DMS153 treated with DMSO at 0.1 percent for 48 hours (cell line): ENCODE measurements around the gene SSNA1.

Source experiments
- DNase-seq: peaks from one replicate; lab custom pipeline; 2025; ENCODE audit not compliant: unreplicated experiment; lab: John Stamatoyannopoulos, UW

Gene SSNA1

GRCh38 chr9:137167747-137168572 is 20.5 kb upstream of the SSNA1 start:
- DNase-seq = no peak

DNA sequence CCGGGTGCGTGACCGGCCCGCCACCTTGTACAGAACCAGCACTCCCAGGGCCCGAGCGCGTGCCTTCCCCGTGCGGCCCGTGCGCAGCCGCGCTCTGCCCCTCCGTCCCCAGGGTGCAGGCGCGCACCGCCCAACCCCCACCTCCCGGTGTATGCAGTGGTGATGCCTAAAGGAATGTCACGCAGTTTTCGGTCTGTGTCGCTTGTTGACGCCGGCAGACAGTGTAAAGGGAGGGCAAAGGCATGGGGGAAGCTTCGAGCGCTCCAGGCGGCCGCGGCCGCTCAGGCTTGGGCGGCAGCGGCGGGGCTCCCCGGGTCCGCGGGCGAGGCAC is 19.9 kb upstream of the SSNA1 start:
- DNase-seq = no peak

DNA sequence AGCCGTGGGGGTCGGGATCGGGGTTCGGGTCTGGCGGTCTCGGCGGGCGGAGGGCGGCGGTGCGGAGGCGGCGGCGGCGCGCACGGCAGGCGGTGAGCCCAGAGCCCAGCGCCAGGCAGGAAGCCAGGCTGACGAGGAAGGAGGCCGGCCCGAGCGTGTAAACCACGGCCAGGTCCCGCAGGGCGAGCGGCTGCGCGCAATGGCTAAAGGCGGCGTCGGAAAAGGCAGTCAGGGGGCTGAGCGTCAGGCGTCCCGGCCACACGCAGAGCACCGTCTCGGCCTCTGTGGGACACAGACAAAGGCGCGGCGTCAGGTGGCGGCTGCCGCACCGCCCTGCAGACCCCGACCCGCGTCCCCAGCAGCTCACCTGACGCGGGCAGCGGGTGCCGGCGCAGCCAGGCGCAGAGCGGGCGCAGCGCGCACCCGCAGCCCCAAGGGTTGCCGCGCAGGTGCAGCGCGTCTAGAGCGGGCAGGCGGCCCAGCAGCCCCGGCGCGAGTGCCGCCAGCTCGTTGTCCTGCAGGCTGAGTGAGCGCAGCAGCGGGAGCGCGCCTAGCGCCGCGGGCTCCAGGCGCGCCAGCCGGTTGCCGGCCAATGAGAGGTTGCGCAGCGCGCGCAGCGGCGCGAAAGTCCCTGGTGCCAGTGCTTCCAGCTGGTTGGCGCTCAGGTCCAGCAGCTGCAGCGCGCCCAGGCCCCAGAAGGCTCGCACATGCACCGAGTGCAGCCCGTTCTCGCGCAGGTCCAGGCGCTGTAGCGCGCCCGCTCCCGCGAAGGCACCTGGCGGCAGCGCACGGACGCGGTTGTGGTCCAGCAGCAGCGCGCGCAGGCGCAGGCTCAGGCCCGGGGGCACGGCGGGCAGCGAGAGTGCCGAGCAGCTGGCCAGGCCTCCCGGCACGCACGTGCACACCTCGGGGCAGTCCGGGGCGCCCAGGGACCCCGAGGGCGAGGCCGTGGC is 19.3 kb upstream of the SSNA1 start:
- DNase-seq = peak; percentile 64

GRCh38 chr9:137169896-137170358 is 18.5 kb upstream of the SSNA1 start, which contains the start of gene LRRC26:
LRRC26 (minus strand) TSS chr9:137170051; CDS start chr9:137169943, 108 bp downstream.
- DNase-seq = no peak

GRCh38 chr9:137170486-137171148 is 17.9 kb upstream of the SSNA1 start:
- no peak for DNase-seq

DNA sequence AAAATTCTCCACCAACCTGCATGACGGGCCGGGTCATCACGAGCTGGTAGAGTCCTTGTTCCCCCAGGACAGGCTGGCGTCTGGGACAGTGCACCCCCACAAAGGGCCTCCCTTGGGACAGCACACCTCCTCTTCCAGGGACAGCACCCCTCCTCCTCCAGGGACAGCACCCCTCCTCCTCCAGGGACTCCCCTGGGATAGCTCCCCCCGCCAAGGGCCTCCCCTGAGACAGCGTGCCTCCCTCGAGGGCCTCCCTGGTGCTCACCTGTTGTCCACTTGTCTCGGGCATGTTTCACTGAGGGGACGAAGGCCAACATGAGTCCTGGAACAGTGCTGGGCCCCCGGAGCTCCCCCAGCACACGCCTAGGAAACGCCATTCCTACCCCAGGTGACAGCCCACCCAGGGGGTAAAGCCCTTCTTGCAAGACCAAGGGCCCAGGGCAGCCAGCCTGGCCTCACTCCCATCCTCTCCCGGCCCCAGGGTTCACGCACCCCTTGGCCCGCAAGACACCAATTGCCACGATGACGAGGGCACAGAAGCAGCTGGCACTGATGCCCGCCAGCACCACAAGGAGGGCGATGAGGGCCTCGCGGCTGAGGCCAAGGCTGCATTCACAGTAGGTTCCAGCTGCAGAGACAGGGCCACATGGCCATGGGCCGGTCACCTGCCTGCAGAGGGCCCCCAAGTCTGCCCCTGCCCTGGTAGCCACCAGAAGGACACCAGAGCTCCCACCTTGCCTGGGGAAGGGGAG is 17.2 kb upstream of the SSNA1 start:
- no peak for DNase-seq

GRCh38 chr9:137172901-137173795 is 15.3 kb upstream of the SSNA1 start:
- no peak for DNase-seq

DNA sequence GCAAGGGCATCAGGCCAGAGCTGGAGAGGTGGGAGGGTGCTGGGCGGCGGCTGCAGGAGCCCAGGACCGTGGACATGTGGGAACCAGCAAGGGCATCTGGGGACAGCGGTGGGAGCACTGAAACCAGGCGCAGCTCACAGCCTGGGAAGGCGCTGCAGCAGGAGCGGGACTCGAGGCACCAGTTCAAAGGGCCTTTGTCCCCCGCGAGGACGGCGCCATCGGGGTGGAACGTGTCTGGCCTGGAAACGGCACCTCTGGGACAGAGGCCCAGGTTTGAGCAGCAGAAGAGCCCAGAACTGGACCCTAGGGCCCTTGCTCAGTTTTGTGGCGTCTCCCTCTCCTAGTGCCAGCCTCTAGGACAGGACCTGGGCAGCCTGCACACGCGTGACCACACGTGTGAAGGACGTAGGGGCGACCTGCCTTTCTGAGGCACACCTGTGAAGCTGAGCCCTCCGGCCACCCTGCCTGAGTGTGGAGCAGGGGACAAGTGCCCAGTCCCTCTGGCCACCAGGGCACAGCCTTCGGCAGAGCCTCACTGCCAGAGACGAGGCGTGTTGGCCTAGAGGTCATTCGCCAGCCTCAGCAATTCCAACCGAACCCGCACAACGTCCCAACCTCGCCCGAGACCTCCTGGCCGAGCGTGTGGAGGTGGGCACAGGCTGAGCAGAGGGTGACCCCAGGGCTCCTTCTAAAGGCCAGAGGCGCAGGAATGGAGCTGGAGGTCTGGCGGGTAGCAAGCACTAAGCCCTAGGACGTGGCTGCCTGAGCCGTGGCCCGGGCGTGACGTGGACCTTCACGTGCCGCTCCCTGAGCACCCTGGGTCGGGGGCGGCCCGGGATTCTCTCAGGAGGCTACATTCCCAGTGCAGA is 14.4 kb upstream of the SSNA1 start:
- DNase-seq = no peak

DNA sequence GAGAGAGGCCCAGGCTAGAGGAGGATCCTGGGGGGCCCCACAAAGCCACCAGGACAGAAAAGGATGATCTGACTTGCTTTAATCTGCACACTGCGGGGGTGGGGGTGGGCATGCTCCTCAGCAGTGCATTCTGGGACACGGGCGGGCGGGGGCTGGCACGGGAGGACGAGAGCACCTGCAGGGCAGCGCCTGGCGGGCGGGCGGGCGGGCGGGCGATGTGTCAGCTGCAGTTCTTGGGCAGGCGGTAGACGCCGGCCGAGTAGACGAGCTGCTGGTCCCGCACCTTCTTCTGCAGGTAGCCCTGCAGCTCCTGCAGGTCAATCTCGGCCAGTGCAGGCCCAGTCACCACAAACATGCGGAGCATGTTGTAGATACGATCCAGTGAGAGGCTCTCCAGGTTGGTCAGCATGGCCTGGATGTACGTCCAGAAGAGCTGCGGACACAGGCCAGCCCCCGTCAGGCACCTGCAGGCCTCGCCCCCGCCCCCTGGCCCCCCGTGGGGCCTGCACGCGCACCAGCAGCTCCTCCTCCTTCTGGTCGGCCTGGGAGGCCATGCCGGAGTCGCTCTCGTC is 13.7 kb upstream of the SSNA1 start:
- DNase-seq = no peak

- DNase-seq = no peak
These were observed 13.0 kb upstream of the SSNA1 start for GRCh38 chr9:137175345-137175961.

DNA sequence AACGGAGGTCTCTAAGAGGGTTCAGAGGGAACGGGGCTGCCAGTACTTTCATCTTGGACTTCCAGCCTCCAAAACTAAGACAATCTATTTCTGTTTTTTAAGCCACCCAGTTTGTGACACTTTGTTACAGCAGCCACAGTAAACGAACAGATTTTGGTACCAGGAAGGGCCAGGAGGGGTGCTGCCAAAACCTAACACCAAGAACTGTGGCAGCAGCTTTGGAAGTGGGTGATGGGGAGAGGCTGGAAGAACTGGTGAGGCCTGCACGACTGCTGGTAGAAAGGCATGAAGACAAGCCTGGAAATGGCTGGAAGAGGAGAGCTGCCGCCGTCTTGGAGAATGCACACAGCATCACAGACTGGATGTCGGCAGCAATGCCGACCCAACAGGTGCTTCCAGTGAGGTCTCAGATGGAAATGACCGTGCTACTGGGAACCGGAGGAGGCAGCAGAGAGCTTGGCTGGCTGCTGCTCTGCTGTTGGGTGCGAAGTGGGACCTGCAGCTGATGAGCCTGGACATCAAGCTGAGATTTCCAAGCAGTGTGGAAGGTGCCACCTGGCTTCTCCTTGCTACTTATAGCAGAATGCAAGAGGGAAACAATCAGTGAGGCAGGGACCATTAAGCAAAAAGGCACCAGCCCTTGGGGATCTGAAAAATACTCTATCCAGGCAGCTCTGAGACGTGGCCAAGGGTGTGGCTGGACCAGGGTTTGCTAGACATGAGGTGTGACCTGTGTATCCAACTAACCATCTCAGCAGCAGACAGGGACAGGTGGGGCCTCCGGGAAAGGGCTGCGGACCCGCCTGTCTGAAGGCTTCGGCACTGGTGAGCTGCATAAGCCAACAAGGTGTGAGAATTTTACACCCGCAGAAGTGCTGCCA is 11.9 kb upstream of the SSNA1 start:
- no peak for DNase-seq

DNA sequence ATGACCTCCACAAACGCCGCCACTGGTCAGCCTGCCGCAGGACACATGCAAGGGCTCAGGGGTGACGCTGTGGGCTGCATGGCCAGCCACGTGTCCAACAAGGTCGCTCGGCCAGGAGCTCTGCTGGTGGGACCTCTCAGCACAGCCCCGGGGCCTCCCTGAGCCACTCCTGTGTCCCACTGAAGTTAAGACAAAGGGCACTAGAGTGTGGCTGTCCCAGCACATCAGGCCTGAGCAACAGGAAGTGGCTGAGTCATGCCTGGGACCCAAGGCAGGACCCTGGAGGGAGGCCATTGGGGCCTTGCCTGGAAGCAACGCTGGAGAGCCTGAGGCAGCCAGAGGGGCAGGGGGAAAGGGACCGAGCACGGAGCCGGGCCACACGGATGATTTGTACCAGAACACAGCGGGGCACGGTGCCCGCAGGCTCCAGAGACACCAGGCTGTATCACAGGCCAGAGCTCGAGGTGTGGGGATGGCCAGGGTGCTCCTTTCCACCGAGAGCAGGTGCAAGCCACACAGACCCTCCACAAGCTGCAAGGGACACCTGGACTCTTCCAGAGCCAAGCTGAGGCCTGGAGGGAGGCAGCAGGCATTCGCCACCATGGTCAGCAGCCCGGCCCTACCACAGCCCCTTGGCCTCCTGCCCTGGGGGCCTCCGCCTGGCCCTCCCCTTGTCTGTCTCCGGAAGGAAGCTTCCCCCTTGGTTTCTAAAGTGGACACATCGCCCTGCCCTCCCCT is 10.1 kb upstream of the SSNA1 start:
- DNase-seq = no peak

DNA sequence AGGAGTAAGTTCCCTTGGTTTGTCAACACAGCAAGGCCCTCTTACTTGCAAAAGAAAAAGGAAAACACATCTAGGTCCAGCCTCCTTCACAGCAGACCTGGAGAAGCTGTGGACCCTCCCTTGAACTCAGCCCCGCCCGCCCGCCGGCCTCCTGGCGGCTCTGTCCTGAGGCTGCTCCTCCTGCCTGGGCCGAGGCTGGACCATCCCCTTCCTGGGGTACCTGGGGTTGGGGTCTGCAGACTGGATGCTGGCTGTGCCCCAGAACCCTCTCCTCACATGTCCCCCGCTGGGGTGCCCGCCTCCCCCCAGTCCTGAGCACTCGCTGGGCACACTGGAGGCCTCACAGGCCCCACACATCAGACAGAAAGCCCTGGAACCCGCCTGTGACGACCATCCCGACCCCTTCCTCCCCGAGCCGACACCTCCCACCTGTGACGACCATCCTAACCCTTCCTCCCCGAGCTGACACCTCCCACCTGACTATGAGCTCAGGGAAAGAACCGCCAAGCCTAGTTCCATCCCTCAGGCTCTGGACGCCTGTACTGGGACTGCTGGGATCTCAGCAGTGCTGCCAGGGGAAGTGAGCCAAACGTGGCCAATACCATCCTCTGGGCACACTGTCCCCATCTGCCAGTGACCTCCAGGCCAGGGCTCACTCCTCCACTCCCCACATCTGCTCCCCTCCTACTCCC is 9.4 kb upstream of the SSNA1 start:
- DNase-seq = no peak

DNA sequence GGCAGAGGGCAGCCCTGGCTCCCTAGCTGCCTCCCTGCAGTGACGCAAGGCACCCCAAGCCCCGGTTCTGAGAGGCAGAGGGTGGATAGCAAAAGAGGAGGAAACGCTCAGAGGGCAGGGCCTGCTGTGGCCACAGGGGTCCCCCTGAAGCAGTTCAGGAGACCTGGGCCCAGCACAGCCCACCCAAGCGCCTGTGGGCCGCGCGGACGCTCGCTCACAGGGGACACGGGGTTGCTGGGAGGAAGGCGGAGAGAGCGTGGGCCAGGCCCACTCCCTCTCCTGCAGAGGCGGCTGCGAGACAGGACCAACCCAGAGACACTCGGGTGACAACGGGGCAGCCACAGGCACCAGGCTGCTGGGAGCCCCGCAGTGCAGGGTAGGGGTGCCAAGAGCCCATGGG is 8.7 kb upstream of the SSNA1 start:
- no peak for DNase-seq

DNA sequence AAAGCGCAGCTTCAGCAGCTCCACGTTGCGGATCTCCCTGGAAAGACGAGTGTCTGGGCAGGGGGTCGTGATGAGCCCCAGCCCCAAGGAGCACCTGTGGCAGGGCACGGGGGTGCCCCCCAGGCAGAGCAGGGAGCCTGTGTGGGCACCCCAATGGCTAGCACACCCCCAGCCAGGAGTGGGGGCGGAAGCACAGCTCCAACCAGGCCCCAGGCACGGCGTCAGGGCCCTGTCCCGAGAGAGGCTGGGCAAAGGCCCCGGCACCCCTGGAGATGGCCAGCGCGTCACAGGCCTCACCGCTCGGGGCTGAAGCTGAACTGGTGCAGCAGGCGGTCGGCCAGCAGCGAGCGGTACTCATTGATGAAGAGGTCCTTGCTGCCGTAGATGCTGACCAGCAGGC is 8.0 kb upstream of the SSNA1 start:
- no peak for DNase-seq

DNA sequence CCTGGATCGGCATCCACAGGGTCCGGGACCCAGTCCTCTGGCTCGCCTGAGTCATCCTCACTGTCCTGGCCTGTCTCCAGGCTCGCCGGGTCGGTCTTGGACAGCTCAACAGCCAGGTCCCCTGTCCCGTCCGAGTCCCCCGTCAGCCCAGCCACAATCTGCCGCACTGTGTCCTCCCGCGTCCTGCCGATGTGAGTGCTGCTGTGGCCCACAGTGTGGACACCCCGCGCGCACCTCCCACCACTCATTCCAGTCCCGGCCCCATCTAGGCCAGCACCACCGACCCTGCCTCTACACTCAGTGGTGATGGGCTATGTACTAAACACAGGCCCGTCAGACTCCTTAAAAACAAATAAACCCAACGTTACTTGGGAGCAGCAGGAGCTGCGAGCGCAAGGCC is 6.8 kb upstream of the SSNA1 start:
- no peak for DNase-seq
